Endothelial cell of hepatic sinusoid (primary cell): Measurements from ENCODE around the gene RGCC.
"Not testable (repeated sequence)": the region's sequence is repeated elsewhere in the genome, so short reads cannot be mapped to it uniquely, and the experiment has no call there.

Experiments used
- in situ Hi-C: cut with HindIII; loops from 2 replicates; pipeline ENCODE4 v1.10.0; 2017; ENCODE audit warnings: low sequenced_read_pairs

Gene RGCC

DNA sequence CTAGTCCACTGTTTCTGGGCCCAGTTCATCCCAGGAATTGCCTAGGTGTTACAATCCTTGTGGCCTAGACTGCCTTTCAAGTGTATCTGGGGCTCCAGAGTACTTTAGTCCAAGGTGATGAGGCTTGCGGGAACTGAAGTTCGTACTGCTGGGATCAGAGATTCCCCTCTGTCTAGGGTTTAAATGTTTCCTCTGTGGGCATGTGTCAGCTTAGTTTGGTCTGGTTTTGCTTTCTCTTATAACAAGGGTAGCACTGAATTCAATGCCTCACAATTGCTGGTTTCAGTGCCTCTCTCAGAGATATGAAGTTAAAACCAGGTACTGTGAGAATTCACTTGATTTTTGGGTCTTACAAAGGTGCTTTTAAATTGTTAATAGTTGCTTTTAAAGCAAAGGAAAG lies 30.8 kb downstream of the RGCC start:
- in situ Hi-C loops = no loop called here

DNA sequence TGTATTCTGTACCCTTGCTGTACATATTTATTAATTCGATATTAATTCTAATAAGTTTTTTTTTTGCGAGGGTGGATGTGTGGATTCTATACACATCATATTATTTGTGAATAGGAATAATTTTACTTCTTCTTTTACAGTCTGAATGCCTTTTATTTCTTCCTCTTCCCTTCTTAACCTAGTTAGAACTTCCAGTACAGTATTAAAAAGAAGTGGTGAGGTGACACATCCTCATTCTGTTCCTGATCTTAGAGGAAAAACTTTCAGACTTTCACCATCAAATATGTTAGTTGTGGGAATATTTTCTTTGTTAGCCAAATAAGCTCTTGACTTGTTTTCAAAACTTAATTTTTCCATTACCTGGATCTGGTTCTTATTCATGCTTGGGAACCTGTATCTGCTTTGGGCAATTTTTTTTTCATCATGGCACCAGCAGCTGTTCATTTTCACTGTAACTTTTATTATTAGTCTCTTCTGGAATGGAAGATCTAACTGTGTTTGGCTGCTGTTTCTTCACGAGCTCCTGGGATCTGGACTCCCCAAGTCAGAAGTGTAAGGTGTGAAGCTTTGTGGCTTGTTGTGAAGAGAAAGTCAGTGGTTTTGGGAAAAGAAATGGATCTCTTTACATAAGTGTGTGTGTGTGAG lies 33.1 kb downstream of the RGCC start:
- in situ Hi-C loops = loop anchor here (5.0 to 10.0 kb wide), 3 partner anchors 87 to 157 kb away; no protein-coding TSS in a partner anchor

DNA sequence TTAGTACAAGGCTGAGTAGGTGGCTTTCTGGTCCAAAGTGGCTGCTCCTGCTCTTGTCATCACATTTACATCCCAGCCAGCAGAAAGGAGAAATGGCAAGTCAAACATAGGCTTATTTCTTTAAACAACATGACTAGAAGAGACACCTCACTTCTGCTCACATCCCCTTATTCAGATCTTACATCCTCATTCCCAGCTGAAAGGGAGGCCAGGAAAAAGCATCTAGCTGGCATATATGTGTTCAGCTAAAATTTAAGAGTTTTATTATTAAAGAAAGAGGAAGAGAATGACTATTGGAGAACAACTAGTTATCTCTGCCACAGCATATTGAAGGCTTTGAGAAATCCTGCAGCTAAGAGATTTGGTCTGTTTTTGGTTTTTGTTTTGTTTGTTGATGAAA lies 34.1 kb downstream of the RGCC start:
- in situ Hi-C loops = loop anchor here (5.0 to 10.0 kb wide), 3 partner anchors 86 to 156 kb away; no protein-coding TSS in a partner anchor

DNA sequence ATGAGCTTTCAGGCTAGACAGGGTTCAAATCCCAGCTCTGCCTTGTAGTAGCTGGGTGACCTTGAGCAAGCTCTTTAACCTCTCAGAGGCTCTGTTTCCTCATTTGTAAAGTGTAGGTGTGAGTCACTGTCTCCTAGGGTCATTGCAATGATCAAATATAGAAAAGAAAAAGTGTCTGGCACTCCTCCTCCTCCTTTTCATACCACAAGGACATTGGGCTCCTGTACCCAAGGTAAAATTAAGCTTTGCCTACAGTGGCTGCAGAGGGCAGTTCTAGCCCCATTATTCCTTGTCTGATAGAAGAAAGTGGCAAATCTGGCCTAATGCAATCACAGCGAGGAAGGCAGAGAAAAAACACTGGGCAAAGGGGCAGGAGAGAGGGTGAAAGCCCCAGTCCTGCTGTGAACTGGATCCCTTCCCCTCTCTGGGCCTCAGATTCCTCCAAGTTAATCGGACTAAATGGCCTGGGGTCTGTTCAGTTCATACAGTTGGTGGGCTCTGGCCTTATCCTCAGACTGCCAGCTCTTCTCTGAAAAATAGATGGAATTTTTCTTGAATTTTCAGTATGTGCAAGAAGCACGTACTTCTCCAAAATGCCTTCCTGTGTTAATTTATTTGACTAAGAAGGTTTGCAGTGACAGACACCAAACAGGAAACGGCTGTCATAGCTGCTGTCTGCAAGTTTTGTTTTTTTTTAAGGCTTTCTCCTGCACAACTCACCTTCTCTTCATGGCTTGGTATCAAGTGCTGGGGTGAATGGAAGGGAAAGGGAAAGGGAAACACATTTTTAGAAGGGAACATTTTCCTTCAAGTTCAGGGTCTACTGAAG lies 35.3 kb downstream of the RGCC start:
- in situ Hi-C loops = loop anchor here (5.0 to 10.0 kb wide), 3 partner anchors 85 to 155 kb away; no protein-coding TSS in a partner anchor

DNA sequence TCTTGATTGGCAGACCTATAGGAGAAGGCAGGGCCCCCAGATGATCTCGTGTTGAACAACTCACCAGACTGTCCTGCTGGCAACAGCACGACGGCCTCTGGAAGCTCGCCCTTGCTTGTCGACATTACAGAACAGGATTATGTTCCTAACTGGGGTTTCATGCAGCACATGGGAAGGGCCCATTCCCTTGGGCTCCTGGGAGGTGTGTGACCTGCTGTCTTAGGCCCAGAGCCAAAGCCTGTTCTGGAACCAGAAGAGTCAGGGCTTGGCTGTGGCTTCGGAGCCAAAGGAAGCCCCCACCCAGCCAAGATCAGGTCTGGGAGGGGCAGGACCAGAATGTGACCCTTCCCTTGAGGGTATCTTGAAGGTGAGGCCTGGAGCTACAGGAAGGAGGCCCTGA lies 36.9 kb downstream of the RGCC start:
- in situ Hi-C loops = loop anchor here (5.0 to 10.0 kb wide), 3 partner anchors 83 to 153 kb away; no protein-coding TSS in a partner anchor

DNA sequence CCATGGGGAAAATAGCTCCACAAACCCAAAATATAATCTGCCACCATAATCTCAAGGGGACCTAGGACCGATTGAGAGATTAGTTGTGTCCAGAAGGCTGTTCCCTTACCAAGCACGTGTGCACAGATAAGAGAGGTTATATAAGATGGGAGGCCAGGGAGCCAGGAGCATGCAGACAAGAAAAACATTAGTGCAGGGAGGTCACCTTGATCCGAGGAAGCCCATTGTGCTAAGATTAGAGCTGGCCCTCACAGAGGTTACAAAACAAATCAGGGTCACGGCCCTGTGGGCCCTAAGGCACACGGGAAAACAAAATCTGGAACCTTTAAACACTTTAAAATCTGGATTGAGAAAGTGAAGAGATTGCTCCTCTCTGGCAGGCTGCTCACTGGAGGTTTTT lies 37.7 kb downstream of the RGCC start:
- in situ Hi-C loops = loop anchor here (10.0 kb wide), 1 partner anchor 110 kb away; no protein-coding TSS in a partner anchor

DNA sequence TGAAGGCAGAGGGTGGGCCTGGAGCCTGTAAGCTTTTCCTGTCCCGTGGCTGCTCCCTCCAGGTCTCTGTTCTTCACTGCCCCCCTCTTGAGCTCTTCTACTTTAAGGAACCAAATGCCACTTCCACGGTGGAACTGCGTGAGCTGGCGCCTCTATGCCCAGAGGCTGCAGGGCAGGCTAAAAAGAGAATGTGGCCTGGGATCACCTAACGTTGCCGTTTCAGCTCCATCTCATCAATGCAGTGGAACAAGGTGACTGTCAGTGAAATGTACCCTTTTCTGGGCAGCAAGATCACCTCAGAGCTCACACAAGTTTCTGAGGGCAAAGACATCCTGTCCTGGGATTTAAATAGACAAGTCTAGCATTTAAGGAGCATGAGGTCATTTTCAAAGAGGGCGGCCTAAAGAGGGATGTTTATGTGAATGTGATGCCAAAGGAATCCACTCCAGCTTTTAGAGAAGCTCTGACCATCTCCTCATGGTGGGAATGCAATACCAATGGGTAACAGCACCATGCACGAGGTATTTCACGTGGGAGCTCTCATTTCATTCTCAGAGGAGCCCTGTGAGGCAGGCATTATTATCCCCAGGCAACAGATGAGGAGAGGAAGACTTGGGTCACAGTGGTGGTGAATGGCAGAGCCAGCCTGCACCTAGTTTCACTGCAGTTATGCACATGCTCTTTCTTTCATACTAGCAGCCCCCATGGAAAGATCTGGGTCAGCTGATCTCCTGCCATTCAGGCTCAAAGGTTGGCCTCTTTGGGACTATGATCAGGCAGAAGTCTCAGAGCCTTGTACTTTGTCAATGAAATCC lies 39.3 kb downstream of the RGCC start:
- in situ Hi-C loops = loop anchor here (10.0 kb wide), 1 partner anchor 112 kb away; no protein-coding TSS in a partner anchor

DNA sequence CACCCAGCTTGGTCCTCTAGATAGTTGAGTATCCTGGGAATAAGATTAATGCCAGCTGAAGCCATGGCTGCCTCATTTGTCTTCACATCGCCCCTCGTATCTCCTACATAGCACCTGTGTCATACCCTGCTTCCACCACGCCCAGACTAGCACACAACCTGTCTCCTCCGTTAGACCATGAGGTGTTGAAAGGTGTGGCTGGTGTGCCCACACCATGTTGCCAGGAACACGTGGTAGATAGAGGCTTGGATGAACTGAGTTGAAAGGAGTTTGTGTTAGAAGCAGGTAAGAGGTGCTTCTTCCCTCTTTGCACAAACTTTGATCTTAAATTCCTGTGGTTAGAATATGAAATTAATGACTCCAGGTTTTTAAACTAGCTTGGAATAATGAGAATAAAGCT lies 40.1 kb downstream of the RGCC start:
- in situ Hi-C loops = loop anchor here (10.0 kb wide), 1 partner anchor 113 kb away; no protein-coding TSS in a partner anchor

DNA sequence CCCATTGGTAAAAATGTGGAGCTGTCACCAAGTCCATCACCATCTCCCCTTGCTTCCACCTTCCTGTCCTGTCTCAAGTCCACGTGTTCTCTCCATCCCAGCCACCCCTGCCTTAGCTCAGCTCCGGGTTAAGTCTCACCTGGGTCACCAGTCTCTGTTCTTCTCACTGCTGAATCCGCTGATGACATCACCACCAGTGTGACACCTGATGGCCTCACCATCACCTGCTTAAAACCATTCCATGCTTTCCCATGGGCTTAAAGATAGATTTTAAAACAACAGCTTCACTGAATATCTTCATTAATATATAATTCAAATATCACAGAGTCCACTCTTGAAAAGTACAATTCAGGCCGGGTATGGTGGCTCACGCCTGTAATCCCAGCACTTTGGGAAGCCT lies 42.1 kb downstream of the RGCC start:
- in situ Hi-C loops = loop anchor here (10.0 kb wide), 1 partner anchor 115 kb away; no protein-coding TSS in a partner anchor

DNA sequence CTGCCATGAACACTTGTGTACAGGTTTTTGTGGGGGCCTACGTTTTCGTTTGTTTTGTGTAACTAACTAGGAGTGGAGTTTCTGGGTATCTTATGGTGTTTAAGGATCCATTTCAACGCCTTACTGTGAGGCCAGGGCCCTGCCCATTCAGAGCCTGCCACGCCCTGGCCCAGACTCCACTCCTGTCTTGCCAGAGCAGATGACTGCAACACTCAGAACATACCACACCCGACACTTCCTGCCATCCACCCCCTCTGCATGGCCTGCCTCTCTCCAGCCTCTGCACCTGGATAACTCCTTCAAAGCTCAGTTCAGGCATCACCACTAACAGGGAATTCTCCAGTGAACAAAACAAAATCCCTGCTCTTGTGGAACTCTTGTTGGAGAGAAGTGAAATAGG lies 43.2 kb downstream of the RGCC start:
- in situ Hi-C loops = no loop called here

DNA sequence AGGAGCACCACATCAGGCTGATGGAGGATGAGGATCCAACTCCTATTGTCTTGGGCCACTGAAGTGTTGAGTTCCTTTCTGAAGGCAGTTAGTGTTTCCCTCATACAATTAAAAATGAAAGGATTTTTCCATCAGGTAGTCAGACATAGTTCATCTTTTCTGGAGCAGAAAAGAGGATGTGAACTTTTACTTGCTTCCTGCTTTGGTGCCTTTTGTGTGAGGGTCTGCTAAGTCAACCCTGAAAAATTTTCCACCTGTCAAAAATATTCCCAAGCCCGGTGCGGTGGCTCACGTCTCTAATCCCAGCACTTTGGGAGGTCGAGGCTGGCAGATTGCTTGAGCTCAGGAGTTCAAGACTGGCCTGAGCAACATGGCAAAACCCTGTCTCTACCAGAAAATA lies 43.9 kb downstream of the RGCC start:
- in situ Hi-C loops = no loop called here

DNA sequence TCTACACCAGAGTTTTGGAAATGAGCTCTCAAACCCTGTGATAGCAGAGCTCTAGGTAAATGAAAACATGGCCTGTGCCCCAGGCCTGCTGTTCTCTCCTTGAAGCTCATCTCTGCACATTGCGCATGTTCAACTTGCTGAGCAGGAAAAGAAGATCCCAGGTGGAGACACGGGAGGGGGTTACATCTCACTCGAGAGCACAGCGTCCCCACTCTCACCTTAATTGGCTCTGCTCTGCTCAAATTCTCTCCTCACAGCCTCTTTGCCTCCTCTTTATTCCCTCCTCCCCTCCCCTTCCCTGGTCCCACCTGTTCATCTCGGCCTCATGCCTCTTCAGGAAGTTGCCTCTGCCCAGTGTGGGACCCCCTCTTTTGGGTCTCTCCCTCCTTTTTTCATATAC lies 44.7 kb downstream of the RGCC start:
- in situ Hi-C loops = no loop called here

DNA sequence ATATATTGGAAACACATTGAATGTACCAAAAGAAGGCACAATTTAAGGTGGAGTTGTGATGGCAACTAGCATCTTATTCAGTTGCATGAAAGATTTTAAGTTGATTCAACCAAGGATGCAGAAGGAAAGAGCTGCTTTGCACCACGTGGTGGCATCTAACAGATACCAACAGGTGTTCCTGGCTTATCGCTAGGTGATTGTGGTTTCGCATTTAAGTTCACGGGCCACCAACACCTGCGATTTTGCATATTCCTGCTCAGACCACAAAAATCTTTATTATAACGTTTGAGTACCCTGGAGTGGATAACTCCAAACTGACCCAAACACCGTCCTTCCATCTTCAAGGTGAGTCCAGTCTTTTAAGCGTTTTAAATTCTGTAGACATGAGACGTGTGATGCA lies 45.3 kb downstream of the RGCC start:
- in situ Hi-C loops = no loop called here

DNA sequence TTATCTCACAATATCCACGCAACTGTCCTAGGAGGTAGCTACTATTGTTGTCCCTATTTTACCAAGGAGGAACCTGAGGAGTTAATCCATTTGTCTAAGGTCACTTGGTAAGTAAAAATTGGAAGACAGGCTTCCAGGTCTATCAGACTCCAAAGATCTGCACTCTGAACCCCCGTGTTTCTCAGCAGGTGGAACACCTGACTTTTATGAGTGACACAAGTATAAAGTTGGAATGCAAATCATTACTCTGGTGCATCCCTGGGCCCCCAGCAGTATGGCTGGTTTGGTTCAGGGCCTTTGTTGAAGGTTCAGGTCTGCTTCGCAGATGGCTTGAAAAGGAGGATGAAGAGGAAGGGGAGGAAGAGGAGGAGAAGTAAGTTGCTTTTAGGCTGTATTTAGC lies 46.0 kb downstream of the RGCC start:
- in situ Hi-C loops = no loop called here

DNA sequence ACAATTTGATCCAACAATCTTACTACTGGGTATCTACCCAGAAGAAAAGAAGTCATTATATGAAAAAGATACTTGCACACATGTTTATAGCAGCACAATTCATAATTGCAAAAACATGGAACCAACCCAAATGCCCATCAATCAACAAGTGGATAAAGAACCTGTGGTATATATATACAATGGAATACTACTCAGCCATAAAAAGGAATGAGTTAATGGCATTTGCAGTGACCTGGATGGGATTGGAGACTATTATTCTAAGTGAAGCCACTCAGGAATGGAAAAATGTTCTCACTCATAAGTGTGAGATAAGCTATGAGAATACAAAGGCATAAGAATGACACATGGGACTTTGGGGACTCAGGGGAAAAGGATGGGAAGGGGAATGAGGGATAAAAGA lies 47.3 kb downstream of the RGCC start:
- in situ Hi-C loops = not testable (repeated sequence)

DNA sequence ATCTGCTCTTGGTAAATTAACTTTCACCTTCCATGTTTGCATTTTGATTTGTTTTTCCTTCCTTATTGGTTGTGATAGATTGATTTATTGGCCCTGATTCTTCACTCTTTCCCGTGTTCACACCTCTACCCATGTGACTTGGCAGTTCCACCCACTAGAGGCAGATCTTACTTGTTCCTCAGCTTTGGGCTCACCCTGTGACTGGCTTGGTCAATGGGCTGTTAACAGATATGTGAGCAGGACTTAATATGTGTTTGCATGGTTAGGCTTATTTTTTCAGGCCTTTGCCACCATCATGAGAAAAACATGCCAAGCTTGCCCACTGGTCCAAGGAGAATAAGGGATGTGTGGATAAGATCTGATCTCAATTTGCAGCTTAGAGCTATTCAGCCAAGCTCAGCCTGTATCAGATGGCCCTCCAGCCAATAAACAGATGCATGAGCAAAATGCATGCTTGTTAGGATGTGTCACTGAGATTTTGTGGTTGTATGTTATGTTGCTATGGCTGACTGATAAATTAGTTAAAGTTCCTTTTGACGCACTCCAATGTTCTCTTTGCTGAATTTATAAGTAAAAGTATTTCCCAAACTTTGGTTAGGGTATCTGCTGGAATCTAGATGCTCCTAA lies 48.0 kb downstream of the RGCC start:
- in situ Hi-C loops = no loop called here

DNA sequence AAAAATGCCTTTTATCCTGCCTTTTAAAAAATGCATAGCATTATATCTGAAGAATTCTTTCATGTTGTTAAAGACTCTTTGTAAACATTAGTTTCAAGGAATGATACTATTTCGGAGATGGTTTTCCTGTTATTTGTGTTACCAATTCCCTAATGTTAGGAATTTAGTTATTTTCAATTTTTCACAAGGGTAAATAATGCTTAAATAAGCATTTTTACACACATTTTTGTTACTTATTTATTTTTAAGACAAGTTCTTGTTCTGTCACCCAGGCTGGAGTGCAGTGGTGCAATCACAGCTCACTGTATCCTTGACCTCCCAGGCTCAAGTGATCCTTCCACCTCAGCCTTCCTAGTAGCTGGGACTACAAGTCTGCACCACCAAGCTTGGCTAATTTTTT lies 49.0 kb downstream of the RGCC start:
- in situ Hi-C loops = no loop called here

DNA sequence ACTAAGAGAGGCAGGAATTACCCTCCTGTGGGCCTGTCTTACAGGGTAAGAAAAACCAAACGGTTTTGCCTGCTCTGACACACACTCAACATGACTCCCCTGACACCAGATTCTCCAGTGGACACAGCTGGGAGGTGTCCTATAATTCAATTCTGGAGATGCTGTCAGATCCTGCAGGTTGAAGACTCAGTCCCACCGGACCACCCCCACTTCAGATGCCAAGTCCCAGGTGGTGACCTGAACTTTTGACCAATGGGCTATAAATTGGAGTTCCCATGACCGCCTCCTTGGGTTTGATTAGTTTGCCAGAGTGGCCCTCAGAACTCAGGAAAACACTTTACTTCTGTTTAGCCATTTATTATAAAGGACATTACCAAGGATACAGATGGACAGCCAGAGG lies 52.6 kb downstream of the RGCC start:
- in situ Hi-C loops = no loop called here

DNA sequence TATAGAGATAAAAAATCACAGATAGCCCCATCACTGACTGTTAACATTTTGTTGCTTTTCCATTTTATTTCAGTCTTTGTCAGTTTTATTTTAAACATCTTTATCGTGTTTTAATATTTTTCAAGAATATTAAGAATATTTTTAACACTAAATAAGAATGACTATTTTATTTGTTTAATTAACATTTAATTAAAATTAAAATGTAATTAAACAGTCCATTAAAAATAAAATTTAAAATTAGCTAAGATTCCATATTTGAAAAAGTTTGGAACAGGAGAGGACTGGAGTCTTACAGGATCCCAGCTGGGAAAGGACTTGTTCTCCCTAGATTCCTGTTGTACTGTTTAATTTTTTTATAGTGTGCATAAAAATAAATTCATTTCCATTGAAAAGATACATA lies 54.5 kb downstream of the RGCC start:
- in situ Hi-C loops = no loop called here

DNA sequence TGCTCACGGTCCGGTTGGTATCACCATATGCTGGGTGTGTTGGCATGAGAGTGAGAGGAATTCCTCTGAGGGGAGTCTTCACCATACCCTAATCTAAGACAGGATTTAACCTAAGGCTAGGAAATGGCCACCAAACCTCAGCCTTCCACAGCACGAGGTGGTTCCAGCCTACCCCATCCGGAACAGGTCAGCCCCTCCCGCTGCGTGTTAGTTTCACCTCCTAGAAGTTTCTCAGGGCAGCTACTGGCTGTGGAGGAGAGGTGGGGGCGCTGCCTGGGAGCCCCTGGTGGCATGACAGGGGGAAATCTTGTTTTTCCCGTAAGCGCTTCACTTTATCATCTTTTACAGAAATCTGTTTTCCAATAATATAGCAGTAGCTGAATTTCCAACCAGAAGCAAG lies 55.1 kb downstream of the RGCC start:
- in situ Hi-C loops = no loop called here

DNA sequence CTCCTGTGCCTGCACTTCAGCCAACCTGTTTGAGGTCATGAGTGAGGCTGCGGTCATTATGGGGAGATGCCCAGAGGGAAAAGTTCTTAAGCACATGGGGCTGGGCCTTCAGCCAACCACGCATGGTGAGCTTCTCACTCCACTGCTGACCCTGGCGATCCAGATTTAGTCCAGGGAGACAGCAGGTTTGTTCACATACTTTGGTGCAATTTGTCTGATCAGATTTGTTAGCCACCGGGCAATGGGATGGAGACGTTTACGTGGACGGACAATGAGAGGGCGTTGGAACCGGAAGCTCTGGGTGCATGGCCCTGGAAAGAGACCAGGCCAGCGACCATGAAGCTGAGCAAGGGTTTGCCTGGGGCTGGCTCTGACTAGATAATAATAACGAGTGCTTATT lies 56.2 kb downstream of the RGCC start:
- in situ Hi-C loops = no loop called here
